MM.1S (cell line): ENCODE results near the gene RFX2.

Experiments used
- CTCF ChIP-seq: fragments of 300-600 bp; sonication (generic); IDR thresholded peaks from 2 replicates; pipeline ENCODE4 v1.5.1; 2016; ENCODE audit warnings: antibody characterized with exemption, low read length, mixed read lengths
- EZH2 ChIP-seq: fragments of 300-600 bp; sonication (generic); optimal IDR thresholded peaks from 2 replicates; pipeline ENCODE3; 2017; ENCODE audit warnings: low read depth, mild to moderate bottlenecking, antibody characterized with exemption, low read length, mixed read lengths
- EZH2phosphoT487 ChIP-seq: fragments of 300-600 bp; sonication (generic); IDR thresholded peaks from 2 replicates; pipeline ENCODE4 v1.6.1; 2018; ENCODE audit warnings: antibody characterized with exemption, low read length

DNA sequence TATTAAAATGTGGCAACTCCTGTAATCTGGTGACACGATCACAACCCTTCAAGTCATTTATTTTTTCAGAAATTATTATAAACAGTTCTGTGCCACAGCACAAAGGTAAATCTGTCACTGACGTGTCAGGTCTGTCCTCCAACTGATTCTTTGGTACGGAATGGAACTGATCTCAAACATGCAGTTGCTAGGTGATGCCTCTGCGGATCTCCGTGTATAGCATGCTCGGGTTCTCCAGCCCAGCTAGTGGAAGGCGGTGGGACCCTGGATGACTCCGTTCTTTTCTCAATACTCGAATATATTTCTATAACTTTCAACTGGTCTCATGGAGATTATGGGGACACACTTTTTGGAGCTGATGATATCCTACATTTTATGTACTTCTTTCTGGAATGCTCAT, 143.4 kb downstream of the RFX2 start:
- no peak for TF ChIP-seq CTCF
- no peak for TF ChIP-seq EZH2phosphoT487
- no peak for TF ChIP-seq EZH2
